Measurements from ENCODE around the gene GPR37L1. TPM values are rescaled to one million over a fixed set of nuclear protein-coding genes. Genes with fewer than 3 reads are reported as not detected.

The GPR37L1 gene, protein sequence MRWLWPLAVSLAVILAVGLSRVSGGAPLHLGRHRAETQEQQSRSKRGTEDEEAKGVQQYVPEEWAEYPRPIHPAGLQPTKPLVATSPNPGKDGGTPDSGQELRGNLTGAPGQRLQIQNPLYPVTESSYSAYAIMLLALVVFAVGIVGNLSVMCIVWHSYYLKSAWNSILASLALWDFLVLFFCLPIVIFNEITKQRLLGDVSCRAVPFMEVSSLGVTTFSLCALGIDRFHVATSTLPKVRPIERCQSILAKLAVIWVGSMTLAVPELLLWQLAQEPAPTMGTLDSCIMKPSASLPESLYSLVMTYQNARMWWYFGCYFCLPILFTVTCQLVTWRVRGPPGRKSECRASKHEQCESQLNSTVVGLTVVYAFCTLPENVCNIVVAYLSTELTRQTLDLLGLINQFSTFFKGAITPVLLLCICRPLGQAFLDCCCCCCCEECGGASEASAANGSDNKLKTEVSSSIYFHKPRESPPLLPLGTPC
- total RNA-seq, result not detected in 2 replicates

DNA sequence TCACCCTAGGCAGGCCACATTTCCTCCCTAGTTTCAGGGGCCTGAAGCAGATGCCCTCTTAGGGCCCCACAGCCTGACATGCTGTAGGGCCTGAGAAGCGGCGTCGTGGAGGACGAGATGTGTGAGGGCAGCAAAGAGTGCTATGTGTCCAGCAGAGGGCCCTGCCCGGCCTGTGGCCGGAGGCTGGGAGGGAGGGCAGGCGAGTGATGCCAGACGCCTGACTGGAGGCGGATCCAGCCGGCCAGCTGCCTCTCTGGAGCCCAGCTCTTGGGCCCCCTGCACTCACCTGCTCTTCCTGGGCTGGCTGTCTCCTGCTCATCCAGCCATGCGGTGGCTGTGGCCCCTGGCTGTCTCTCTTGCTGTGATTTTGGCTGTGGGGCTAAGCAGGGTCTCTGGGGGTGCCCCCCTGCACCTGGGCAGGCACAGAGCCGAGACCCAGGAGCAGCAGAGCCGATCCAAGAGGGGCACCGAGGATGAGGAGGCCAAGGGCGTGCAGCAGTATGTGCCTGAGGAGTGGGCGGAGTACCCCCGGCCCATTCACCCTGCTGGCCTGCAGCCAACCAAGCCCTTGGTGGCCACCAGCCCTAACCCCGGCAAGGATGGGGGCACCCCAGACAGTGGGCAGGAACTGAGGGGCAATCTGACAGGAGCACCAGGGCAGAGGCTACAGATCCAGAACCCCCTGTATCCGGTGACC, at the start of gene GPR37L1:
TSS of gene GPR37L1 (plus strand) at position 279 of the 697 bp plus-strand sequence. CDS start at position 326, 47 bp downstream.
- Mint-ChIP-seq H3K9me3 (no peaks in the 10 kb centered on the region), H3K36me3 (ENCODE audit: low read depth) (no peaks in the 10 kb centered on the region), H3K27ac (no peak within 1 kb of the TSS), H3K4me1 (ENCODE audit: low read depth) (no peaks in the 10 kb centered on the region), H3K4me3 (no peak within 1 kb of the TSS), H3K27me3 (ENCODE audit: insufficient read depth) (peaks cover 8% of the 10 kb centered on the region)
- DNase-seq (ENCODE audit: low spot score), result no peak
- intact Hi-C loops (cut with micrococcal nuclease), result no loop called here

DNA sequence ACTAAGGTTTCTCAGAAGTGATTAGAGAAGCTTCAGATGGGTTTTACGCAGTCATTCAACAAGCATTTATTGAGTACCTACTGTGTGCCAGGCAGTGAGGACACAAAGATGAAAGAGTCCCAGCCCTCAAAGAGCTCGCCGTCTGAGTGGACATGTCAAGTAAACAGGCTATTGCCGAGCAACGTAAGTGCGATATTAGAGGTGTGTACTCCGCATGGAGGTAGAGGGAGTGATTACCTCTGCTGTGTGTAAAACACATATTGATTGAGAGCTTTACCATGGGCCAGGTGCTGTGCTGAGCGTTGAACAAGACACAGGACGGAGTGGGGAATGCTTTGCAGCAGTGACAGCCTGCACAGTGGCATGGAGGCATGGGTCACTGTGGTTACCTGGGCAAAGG, 49.5 kb upstream of the GPR37L1 start:
- peaks cover 2% of the 10 kb centered on the region for H3K27me3 Mint-ChIP-seq (ENCODE audit: insufficient read depth)
- intact Hi-C loops (cut with micrococcal nuclease), result no loop called here
- H3K4me1 Mint-ChIP-seq (ENCODE audit: low read depth), result no peaks in the 10 kb centered on the region
- no peak for DNase-seq (ENCODE audit: low spot score)
- no peak overlapping the region for H3K4me3 Mint-ChIP-seq
- no peak overlapping the region for H3K27ac Mint-ChIP-seq
- no peaks in the 10 kb centered on the region for H3K36me3 Mint-ChIP-seq (ENCODE audit: low read depth)
- H3K9me3 Mint-ChIP-seq, result no peaks in the 10 kb centered on the region

DNA sequence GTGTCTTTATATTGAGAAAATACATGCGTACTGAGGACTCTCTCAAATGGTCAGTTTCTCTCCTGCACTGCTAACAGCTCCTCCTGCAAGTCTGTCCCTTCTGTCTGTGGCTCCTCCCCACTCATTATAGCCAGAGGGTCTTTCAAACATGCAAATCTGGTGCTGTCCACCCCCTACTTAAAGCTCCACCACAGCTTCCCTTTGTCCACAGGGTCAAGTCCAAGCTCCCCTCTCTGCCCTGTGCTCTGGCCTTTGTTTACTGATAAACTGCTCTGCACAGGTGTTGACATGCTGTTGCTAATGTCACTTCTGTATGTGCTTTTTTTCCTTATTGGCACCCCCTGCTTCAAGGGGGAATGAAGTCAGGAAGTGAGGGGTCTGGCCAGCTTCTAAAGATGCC, 47.7 kb upstream of the GPR37L1 start:
- DNase-seq (ENCODE audit: low spot score), result no peak
- Mint-ChIP-seq H3K4me3 (no peak overlapping the region), H3K4me1 (ENCODE audit: low read depth) (no peaks in the 10 kb centered on the region), H3K27ac (no peak overlapping the region), H3K27me3 (ENCODE audit: insufficient read depth) (peaks cover 2% of the 10 kb centered on the region), H3K36me3 (ENCODE audit: low read depth) (no peaks in the 10 kb centered on the region), H3K9me3 (no peaks in the 10 kb centered on the region)
- intact Hi-C loops (cut with micrococcal nuclease), result no loop called here

DNA sequence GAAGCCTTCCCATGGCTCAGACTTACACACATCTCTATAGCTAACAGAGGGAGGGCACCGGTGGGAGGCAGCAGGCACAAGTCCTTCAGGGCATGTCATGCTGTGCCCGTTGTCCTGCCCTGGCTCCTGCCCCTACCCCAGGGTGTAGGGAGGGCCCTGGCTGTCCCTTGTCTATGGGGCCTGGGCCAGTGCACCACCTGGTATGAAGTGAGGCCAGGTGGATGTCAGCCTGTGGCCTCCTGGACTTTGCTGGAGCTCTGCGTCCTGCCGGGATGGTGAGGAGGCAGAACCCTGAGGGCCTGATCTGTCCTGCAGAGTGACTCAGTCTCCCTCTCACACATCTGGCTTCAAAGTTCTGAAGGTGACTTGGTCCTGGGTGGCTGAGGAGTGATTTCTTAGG, 47.3 kb upstream of the GPR37L1 start:
- Mint-ChIP-seq H3K27ac (no peak overlapping the region), H3K27me3 (ENCODE audit: insufficient read depth) (peaks cover 2% of the 10 kb centered on the region), H3K4me3 (no peak overlapping the region), H3K36me3 (ENCODE audit: low read depth) (no peaks in the 10 kb centered on the region), H3K4me1 (ENCODE audit: low read depth) (no peaks in the 10 kb centered on the region), H3K9me3 (no peaks in the 10 kb centered on the region)
- no peak for DNase-seq (ENCODE audit: low spot score)
- intact Hi-C loops (cut with micrococcal nuclease), result no loop called here

DNA sequence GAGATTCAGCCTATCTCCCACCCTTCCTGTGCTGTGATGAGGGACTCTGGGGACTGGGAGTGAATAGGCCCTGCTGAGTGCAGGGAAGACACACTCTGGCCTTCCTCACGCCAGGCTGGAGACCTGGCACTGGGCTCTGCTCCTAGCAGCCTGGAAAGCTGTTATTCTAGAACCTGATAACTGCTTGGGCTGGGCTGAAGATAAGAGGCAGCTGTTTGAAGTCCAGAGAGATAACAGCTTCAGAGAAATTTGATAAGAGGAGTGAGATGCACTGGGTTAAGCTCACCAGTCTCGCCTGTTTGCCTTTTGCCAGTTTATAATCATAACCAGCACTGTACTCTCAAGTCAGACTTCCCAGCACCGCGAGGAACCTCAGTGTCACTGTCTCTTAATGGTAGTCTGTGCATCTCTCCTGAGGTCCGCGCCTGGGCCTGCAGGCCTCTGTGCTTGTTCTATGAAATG, 46.6 kb upstream of the GPR37L1 start:
- no peaks in the 10 kb centered on the region for H3K4me1 Mint-ChIP-seq (ENCODE audit: low read depth)
- no peaks in the 10 kb centered on the region for H3K9me3 Mint-ChIP-seq
- DNase-seq (ENCODE audit: low spot score), result no peak

DNA sequence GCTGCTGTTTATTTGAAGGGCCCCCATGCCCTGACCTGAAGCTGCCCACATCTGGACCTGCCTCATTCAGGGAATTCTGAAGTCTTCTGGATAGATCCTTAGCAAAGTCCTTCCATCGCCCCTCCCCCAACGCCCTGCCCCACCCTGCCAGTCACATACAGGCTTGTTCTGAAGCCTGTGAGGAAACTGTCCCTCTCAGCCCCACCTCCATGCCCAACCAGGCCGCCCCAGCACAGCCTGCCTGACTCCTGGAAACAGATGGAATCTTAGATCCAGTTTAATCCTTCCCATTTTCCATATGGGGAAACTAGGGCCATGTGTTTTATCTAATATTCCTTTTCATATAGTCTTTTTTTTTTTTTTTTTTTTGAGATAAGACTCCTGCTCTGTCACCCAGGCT, 44.5 kb upstream of the GPR37L1 start:
- H3K27me3 Mint-ChIP-seq (ENCODE audit: insufficient read depth), result peaks cover 2% of the 10 kb centered on the region
- no peak for DNase-seq (ENCODE audit: low spot score)
- H3K4me1 Mint-ChIP-seq (ENCODE audit: low read depth), result no peaks in the 10 kb centered on the region
- intact Hi-C loops (cut with micrococcal nuclease), result no loop called here
- H3K27ac Mint-ChIP-seq, result no peak overlapping the region
- H3K9me3 Mint-ChIP-seq, result no peaks in the 10 kb centered on the region
- no peak overlapping the region for H3K4me3 Mint-ChIP-seq
- no peaks in the 10 kb centered on the region for H3K36me3 Mint-ChIP-seq (ENCODE audit: low read depth)

More for the DNA sequence above, 46.6 kb upstream of the GPR37L1 start:
- Mint-ChIP-seq H3K4me3 (no peak overlapping the region), H3K36me3 (ENCODE audit: low read depth) (no peaks in the 10 kb centered on the region), H3K27me3 (ENCODE audit: insufficient read depth) (peaks cover 2% of the 10 kb centered on the region), H3K27ac (no peak overlapping the region)
- intact Hi-C loops (cut with micrococcal nuclease), result no loop called here

DNA sequence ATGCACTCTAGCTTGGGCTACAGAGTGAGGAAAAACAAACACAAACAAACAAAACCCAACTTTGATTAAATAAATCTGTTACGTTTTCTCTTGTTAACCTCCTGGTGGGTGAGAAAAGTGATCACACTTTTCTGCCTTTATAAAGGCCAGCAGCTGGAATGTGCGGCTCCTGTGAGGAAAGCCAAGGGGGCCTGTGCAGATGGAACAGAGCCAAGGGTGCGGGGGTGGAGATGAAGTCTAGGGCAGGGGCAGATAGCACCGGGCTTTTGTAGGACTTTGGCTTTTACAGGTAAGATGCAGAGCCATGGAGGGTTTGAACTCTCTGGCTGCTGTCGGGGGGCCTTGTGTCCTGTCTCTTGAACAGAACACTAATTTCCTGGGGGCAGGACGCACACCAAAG, 40.7 kb upstream of the GPR37L1 start:
- no peaks in the 10 kb centered on the region for H3K9me3 Mint-ChIP-seq

DNA sequence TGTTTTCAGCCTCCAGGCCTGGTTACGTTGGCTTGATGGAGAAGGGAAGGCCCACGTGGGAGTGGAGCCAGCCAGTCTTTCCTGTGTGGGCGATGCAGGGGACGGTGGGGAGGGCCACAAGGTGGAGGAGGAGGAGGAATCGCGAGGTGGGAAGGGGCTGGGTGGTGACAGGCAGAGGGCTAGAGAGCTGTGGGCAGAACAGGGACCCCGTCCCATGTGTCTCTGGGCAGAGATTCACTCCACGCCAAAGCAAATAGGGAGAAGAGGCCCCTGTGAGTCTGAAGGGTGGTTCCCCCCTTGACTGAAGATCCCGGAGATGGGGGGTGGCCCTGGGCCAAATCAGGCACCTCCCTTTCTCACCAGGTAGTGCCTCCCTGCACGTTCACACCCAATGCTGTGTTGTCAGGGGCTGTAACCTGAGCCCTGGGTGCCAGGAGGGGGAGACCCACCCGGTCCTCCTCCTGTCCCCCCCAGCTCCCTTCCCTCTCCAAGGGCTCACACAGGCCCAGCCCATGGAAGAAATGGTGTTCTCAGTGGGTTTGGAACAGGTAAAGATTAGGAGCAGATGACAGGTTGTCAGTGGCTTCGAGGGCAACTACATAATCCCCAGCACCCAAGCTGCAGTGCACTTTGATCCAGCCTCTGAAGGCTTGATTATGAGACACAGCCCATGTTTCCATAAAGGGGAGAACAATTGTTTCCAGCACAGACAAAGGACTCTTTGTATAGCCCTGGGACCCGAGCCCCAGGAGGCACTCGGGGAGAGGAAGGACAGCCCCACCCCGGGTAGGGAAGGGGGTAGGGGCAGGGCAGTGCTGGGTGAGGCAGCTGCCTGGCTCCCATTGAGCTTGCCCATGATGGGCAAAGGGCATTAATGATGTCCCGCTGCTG, 37.7 kb upstream of the GPR37L1 start:
- DNase-seq (ENCODE audit: low spot score), result no peak
- no peak overlapping the region for H3K27ac Mint-ChIP-seq
- no peaks in the 10 kb centered on the region for H3K4me1 Mint-ChIP-seq (ENCODE audit: low read depth)
- no peaks in the 10 kb centered on the region for H3K9me3 Mint-ChIP-seq
- intact Hi-C loops (cut with micrococcal nuclease), result no loop called here
- H3K4me3 Mint-ChIP-seq, result no peak overlapping the region
- H3K36me3 Mint-ChIP-seq (ENCODE audit: low read depth), result no peaks in the 10 kb centered on the region
- peaks cover 6% of the 10 kb centered on the region for H3K27me3 Mint-ChIP-seq (ENCODE audit: insufficient read depth)

More for the DNA sequence above, 40.7 kb upstream of the GPR37L1 start:
- Mint-ChIP-seq H3K4me3 (no peak overlapping the region), H3K36me3 (ENCODE audit: low read depth) (no peaks in the 10 kb centered on the region), H3K27ac (no peak overlapping the region), H3K4me1 (ENCODE audit: low read depth) (no peaks in the 10 kb centered on the region), H3K27me3 (ENCODE audit: insufficient read depth) (peaks cover 2% of the 10 kb centered on the region)
- no peak for DNase-seq (ENCODE audit: low spot score)
- intact Hi-C loops (cut with micrococcal nuclease), result no loop called here

DNA sequence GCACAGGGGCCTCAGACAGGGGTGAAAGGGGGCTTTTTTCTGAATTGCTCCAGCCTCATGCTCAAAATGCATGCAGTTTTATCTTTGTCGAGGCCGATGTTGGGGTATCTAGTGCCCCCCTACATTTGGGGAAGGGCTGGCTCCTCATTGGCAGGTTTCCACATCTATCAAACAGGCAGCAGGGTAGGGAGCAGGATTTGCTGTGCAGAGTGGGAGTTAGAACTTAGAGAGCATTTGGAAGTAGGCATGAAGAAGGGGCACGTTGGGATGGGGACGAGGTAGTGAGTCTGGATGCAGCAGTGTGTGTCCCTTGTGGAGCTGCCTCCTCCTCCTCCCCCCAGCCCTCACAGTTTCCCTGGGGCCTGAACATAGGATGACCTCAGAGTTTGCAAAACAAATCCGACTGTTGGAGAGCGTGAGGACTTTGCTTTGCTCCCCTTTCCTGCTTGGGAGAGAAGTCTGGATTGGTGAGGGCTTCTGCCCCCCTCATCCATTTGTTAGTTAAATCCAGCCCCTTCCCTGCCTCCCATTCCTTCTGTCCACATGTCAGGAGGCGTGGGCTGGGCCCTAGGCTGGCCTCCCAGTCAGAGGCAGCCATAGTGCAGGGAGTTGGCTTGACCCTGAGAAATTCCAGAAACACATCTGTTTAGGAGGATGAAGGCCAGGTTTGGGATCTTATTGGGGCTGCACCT, 36.9 kb upstream of the GPR37L1 start:
- no peaks in the 10 kb centered on the region for H3K4me1 Mint-ChIP-seq (ENCODE audit: low read depth)
- H3K27me3 Mint-ChIP-seq (ENCODE audit: insufficient read depth), result peaks cover 6% of the 10 kb centered on the region
- no peak overlapping the region for H3K27ac Mint-ChIP-seq
- H3K36me3 Mint-ChIP-seq (ENCODE audit: low read depth), result no peaks in the 10 kb centered on the region
- no peaks in the 10 kb centered on the region for H3K9me3 Mint-ChIP-seq
- intact Hi-C loops (cut with micrococcal nuclease), result no loop called here
- no peak for DNase-seq (ENCODE audit: low spot score)
- H3K4me3 Mint-ChIP-seq, result no peak overlapping the region

DNA sequence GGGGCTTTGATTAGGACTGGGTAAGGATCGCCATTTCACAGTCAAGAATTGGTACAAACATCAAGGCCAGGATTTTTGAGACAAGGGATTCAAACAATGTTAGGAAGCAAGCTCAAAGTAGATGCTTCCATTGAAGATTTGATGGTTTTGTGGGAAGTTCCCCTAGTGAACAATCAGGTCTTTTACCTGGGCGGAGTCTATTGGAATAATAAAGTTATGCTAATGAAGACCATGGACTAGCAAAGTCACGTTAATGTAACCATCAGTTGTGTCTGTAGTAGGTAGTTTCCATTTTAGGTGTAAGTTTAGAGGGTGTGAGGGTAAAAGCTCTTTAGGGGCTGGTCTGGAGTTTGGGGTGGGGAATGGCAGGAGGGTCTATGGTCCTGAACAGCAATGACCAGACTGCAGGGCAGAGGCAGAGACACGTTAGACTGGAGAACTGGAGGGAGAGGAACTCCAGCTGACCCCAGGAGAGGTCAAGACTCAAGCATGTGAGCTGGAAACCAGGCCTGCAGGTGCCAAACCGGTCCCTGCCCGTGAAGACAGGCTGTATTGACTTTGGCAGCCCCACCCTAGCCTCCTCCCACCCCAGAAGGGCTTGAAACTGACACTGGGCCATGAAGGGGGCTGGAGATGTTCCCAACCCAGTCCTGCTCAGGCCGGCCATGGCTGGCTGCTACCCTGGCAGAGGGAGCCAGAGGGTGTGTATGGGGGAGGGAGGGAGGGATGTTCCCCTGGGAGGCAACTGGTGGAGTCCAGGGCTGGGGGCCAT, 36.0 kb upstream of the GPR37L1 start:
- no peaks in the 10 kb centered on the region for H3K4me1 Mint-ChIP-seq (ENCODE audit: low read depth)
- no peak overlapping the region for H3K27ac Mint-ChIP-seq
- H3K4me3 Mint-ChIP-seq, result no peak overlapping the region
- intact Hi-C loops (cut with micrococcal nuclease), result no loop called here
- H3K36me3 Mint-ChIP-seq (ENCODE audit: low read depth), result no peaks in the 10 kb centered on the region
- no peak for DNase-seq (ENCODE audit: low spot score)
- H3K9me3 Mint-ChIP-seq, result no peaks in the 10 kb centered on the region
- H3K27me3 Mint-ChIP-seq (ENCODE audit: insufficient read depth), result peaks cover 10% of the 10 kb centered on the region

DNA sequence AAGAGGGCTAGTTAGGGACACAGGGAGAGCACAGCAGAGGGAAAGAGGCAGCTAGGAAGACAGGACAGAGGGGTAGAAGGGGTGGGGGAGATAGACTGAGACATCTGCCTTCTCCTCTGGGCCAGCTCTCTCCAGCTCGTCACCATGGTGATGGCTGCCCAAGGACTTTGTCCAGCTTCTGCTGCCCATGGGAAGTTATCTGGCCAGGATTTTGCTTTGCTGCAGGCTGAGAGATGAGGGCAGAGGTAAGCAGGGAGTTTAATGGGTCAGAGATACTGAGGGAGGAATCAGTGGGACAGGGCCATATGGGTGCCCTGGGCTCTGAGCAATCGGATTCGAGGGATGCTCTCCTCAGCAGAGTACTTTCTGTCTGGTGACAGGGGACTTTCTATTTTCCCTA, 34.5 kb upstream of the GPR37L1 start:
- no peaks in the 10 kb centered on the region for H3K4me1 Mint-ChIP-seq (ENCODE audit: low read depth)

DNA sequence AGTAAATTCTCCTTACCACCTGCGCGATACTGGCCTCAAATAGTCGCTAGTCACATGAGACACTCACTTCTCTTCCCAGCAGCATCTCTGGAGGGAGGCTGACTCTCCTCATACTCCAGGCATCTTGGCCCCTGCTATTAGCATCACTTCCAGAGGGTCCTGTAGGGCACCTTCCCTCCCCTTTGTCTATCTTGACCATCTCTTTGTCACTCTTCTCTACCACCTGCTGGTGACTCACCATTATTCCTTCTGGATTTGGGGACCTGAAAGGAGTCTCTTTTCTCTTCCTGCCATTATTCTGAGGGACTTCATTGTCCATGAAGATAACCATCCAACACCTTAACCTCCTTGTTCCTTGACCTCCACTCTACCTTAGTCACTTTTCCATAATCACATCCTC, 31.7 kb upstream of the GPR37L1 start:
- no peak for DNase-seq (ENCODE audit: low spot score)
- no peak overlapping the region for H3K27ac Mint-ChIP-seq
- H3K4me1 Mint-ChIP-seq (ENCODE audit: low read depth), result no peaks in the 10 kb centered on the region

More for the DNA sequence above, 34.5 kb upstream of the GPR37L1 start:
- no peaks in the 10 kb centered on the region for H3K9me3 Mint-ChIP-seq
- no peak for DNase-seq (ENCODE audit: low spot score)
- no peaks in the 10 kb centered on the region for H3K36me3 Mint-ChIP-seq (ENCODE audit: low read depth)
- no peak overlapping the region for H3K4me3 Mint-ChIP-seq
- no peak overlapping the region for H3K27ac Mint-ChIP-seq
- intact Hi-C loops (cut with micrococcal nuclease), result no loop called here
- H3K27me3 Mint-ChIP-seq (ENCODE audit: insufficient read depth), result peaks cover 15% of the 10 kb centered on the region

More for the DNA sequence above, 31.7 kb upstream of the GPR37L1 start:
- H3K4me3 Mint-ChIP-seq, result no peak overlapping the region
- H3K9me3 Mint-ChIP-seq, result no peaks in the 10 kb centered on the region
- H3K36me3 Mint-ChIP-seq (ENCODE audit: low read depth), result no peaks in the 10 kb centered on the region
- H3K27me3 Mint-ChIP-seq (ENCODE audit: insufficient read depth), result peaks cover 15% of the 10 kb centered on the region
- intact Hi-C loops (cut with micrococcal nuclease), result no loop called here

Measured in activated T-helper 1 cell treated with anti-CD3 and anti-CD28 coated beads, Interleukin-12 subunit alpha, Interleukin-12 subunit beta, Interleukin-2, Interleukin-4 antibody, amounts not matched to agents 30 ng/mL and 10 ng/mL and 1 ng/mL, durations not matched to agents 14 hours and 24 hours and 36 hours (primary cell).